H1 (cell line): Measurements from ENCODE around the gene CCDC112.
"Not testable (repeated sequence)": the region's sequence is repeated elsewhere in the genome, so short reads cannot be mapped to it uniquely, and the experiment has no call there.

Experiments used
- CEBPB ChIP-seq: IDR thresholded peaks from 2 replicates; pipeline ENCODE4 v1.6.1; 2012; ENCODE audit warnings: low read depth, low read length
- EGR1 ChIP-seq: IDR thresholded peaks from 2 replicates; pipeline ENCODE4 v1.6.1; 2011; ENCODE audit warnings: low read depth, low read length, borderline replicate concordance
- EP300 ChIP-seq, 2 experiments: IDR thresholded peaks; 1 replicate in 1 of 2; 2 replicates in 1 of 2; pipeline ENCODE4 v1.6.1; 2011 to 2012; ENCODE audit warnings: low read depth in 2 of 2, low read length in 2 of 2, mild to moderate bottlenecking in 2 of 2, borderline replicate concordance in 1 of 2, inconsistent platforms in 1 of 2, moderate library complexity in 1 of 2
- JUND ChIP-seq: IDR thresholded peaks from 2 replicates; pipeline ENCODE4 v1.6.1; 2011; ENCODE audit warnings: mild to moderate bottlenecking, improper control_type of control experiment, low read length
- KDM1A ChIP-seq: fragments of 200-600, 300-600 bp; sonication (generic); IDR thresholded peaks from 2 replicates; pipeline ENCODE4 v1.7.1; 2016; ENCODE audit warnings: mild to moderate bottlenecking, low read length, borderline replicate concordance
- SP1 ChIP-seq: IDR thresholded peaks from 2 replicates; pipeline ENCODE4 v1.6.1; 2011; ENCODE audit warnings: low read depth, low read length
- TAF1 ChIP-seq: IDR thresholded peaks from 2 replicates; pipeline ENCODE4 v1.6.1; 2011; ENCODE audit warnings: mild to moderate bottlenecking, low read depth, low read length
- TF ChIP-seq, protein P1 (sequence below), 3 experiments: IDR thresholded peaks; 1 replicate in 2 of 3; 2 replicates in 1 of 3; pipeline versions ENCODE4 v1.5.1 to v1.6.1; 2011; ENCODE audit warnings: low read length in 3 of 3, mild to moderate bottlenecking in 3 of 3, inconsistent platforms in 2 of 3, low read depth in 1 of 3, moderate library complexity in 1 of 3; ENCODE audit not compliant: insufficient read depth in 1 of 3; ENCODE audit errors: control extremely low read depth in 1 of 3
- TF ChIP-seq, protein P2 (sequence below): IDR thresholded peaks from 2 replicates; pipeline ENCODE4 v1.6.1; 2011; ENCODE audit warnings: low read depth, mild to moderate bottlenecking, low read length; ENCODE audit not compliant: insufficient read depth

DNA sequence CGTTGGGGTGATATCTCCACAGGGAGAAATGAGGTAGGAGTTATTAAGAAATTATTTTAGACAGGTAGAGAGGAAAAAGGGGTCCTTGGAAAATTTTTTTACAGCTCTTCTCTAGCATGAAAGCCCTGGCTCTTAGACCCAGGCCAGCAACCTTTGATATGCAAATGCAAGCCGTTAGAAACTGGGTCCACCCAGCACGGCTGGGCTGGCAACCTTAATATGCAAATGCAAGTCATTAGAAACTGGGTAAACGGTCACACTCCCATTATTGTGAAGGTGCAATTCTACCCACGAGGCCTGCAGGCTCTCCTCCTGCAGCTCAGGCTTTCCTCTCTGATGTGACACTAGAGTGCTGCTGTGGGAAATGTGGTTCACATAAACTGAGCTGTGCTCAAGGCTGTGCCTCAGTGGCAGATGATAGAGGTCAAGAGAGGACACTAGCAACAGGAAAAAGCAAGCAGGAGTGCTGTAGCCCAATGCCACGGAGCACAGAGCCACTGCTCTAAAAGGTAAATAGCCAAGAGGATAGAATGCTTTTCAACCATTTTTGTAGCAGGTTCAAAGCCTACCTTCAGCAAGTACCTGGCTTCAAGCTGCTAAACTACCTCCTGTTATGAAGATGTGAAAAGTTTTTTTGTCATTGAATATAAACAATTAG, 32.3 kb upstream of the CCDC112 start:
- TF ChIP-seq TAF1; EP300 (IDR thresholded peaks at IDR 0.05; ENCODE audit: borderline replicate concordance in 1 of 2, low read depth in 2 of 2, low read length in 2 of 2); JUND; EGR1; CEBPB; SP1: not testable (repeated sequence)
- 0 out of 2 replicates have a peak, but pooled peaks have one; percentile 29 for TF ChIP-seq KDM1A
- TF ChIP-seq, protein P1, sequence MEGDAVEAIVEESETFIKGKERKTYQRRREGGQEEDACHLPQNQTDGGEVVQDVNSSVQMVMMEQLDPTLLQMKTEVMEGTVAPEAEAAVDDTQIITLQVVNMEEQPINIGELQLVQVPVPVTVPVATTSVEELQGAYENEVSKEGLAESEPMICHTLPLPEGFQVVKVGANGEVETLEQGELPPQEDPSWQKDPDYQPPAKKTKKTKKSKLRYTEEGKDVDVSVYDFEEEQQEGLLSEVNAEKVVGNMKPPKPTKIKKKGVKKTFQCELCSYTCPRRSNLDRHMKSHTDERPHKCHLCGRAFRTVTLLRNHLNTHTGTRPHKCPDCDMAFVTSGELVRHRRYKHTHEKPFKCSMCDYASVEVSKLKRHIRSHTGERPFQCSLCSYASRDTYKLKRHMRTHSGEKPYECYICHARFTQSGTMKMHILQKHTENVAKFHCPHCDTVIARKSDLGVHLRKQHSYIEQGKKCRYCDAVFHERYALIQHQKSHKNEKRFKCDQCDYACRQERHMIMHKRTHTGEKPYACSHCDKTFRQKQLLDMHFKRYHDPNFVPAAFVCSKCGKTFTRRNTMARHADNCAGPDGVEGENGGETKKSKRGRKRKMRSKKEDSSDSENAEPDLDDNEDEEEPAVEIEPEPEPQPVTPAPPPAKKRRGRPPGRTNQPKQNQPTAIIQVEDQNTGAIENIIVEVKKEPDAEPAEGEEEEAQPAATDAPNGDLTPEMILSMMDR (IDR thresholded peaks at IDR 0.05; ENCODE audit: control extremely low read depth in 1 of 3, insufficient read depth in 1 of 3, low read depth in 1 of 3, low read length in 3 of 3) = not testable (repeated sequence)
- TF ChIP-seq, protein P2, sequence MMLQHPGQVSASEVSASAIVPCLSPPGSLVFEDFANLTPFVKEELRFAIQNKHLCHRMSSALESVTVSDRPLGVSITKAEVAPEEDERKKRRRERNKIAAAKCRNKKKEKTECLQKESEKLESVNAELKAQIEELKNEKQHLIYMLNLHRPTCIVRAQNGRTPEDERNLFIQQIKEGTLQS = not testable (repeated sequence)
